Activated naive CD8-positive, alpha-beta T cell treated with anti-CD3 and anti-CD28 coated beads, Interleukin-2, amount 50 U/mL, for 16 hours (primary cell): ENCODE results near the gene ANTXR1.

Source experiments
- DNase-seq: peaks from one replicate; pipeline ENCODE4 v3.0.0-alpha.2; 2020; ENCODE audit warnings: low read depth, low spot score

ANTXR1 gene

DNA sequence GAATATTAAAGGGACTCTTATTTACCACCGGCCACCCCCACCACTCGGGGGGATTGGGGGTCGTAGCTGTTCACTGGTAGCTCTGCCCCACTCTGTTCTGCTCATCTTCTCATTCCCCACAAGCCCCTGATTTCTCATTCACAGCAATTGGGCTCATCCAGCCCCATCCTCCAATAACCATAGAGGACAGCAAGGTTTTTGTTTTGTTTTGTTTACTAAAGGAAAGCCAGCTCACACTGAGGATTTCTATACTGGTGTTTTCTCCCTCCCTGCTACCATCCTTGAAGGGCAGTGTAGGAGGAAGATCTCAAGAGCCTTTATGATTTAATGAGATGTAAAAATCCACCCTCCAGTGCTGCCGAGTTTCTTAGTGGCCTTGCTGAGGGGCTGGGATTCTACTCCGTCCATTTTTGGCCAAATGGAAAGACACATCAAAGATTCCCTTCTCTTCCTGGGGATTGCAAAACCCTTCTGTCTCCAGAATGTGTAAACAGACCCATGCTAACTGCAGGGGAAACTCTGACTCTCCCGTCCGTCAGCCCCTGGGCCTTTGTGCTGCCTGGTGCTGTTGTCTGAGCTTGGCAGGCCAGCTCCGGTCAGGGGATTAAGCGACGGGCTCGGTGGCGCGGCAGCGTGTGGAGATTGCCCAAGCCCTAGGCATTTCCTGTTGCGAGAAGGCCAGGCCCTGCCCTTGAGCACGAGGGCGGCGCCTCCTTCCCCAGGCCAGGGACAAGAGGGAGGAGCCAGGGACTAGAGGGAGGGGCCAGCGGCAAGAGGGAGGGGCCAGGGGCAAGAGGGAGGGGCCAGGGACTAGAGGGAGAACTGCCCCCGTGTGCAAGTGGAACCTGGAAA, 165.0 kb downstream of the ANTXR1 start:
- DNase-seq = no peak

- DNase-seq = no peak
Measured at GRCh38 chr2:69178756-69179155, 165.8 kb downstream of the ANTXR1 start.

DNA sequence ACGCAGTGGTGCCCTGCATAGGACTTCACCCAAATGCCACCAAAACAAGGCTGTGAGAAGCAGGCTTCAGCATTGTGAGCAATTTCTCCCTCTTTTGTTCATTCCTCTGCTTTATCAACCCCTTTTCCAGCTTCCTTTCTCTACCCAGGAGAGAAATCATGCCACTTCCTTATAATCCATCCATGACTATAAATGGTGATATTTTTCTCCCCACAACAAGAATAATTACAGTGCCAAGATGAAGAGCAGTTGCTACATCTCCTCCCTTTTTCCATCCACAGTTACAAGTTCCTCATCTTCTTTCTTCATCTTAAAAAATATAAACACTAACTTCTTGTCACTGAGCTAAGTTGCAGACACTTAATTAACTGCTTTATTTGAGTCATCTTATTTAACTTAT, 167.2 kb downstream of the ANTXR1 start:
- no peak for DNase-seq

DNA sequence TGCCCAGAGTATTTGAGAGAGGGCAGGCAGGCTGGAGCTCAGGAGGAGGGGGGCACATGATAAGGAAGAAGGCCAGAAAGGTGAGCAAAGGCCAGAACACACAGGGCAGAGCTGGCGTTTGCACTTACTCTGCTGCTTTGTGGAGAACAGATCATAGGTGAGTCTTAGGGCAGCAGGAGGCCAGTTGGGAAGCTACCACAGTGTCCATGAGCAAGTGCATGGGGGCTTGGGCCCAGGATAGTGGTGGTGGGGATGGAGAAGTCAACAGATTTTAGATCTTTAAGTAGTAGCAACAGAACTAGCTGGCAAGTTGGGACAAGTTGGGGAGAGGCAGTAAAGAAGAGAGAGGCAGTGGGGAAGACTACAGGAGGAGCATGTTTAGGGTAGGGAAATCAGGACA, 168.0 kb downstream of the ANTXR1 start:
- DNase-seq = no peak

GRCh38 chr2:69181806-69182427, 168.9 kb downstream of the ANTXR1 start:
- no peak for DNase-seq

- no peak for DNase-seq
Measured at GRCh38 chr2:69183659-69184058, 170.7 kb downstream of the ANTXR1 start.

DNA sequence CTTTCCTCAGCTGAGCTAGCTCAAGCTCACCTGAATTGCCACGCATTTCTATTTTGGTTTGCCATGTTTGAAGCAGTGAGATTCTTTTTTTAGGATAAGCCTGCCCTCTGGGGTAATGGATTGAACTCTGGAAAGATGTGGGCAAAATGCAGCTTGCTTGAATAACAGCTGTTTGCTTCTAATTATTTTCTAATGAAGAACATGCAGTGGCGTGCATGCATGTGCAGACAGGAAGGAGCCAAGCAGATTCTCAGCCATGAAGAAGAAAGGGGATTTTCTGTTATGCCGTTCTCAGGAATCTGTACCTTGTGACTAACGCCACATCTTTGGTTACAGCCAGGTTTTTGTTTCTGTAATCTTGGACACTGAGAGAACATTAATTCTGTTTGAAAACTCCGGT, 171.2 kb downstream of the ANTXR1 start:
- no peak for DNase-seq

- no peak for DNase-seq
Measured at GRCh38 chr2:69185807-69186206, 172.8 kb downstream of the ANTXR1 start.

DNA sequence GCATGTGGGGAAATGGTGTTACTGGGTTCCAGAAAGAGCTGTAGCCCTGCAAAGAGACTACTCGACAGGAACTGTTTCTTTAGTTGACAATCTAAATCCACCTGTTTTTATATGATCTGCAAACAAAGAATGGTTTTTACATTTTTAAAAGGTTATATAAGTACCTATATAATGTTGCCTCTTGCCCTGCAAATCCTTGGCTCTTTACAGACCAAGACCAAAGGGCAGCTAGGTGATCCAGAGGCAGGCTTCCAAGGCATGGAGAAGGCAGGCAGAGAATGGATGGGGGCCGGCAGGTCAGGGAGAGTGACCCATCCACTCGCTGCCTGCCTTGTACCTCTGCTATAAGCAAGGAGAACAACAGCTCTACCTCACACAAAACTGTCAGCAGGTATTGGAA, 173.6 kb downstream of the ANTXR1 start:
- DNase-seq = no peak

- no peak for DNase-seq
Measured at GRCh38 chr2:69188182-69188900, 175.4 kb downstream of the ANTXR1 start.

GRCh38 chr2:69190743-69191404, 177.9 kb downstream of the ANTXR1 start:
- no peak for DNase-seq

GRCh38 chr2:69191634-69192033, 178.7 kb downstream of the ANTXR1 start:
- DNase-seq = no peak

DNA sequence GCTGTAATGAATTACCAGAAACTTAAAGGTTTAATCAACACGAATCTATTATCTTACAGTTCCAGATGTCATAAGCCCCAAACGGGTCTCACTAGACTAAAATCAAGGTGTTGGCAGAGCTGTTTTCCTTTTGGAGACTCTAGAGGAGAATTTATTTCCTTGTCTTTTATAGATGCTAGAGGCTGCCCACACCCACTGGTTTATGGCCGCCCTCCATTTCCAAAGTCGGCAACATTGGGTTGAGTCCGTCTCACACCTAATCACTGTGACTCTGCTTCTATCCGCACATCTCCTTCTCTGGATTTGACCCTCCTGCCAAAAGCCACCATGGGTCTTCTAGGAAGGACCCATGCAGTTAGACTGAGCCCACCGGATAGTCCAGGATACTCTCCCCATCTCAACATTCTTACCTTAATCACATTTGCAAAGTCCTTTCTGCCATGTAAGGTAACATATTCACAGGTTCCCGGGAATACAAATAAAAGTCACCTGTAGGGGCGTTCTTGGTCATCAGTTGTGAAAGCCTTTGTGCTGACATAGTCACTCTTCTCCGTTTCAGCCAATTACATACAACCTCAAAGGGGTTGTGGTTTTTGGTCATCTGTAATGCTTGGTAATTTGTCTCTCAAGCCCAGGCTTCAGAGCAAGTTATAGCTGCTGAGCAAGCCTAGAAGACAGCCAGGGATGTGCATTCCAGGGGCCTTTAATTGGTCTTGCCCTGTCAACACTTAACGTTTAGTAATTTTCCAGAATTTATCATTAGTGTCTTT, 179.4 kb downstream of the ANTXR1 start:
- DNase-seq = no peak

DNA sequence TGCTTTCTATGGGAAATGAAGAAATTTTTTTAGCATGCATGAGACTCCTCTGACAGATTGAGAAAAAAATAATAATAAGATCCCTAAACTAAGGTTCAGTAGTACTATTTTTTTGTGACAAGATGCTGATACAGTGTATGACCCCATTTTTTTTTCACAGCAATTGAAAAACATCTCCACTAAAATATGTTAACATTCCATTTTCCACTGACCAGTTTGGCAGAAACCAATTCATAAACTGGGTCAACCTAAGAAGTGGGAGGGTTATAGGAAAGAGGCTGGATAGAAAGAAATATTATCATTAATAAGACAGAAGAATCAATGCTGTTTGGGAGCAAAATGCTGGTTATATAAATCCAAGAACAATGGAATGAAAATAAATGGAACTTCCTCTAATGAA, 182.7 kb downstream of the ANTXR1 start:
- DNase-seq = no peak

GRCh38 chr2:69196327-69197117, 183.5 kb downstream of the ANTXR1 start:
- DNase-seq = no peak

- no peak for DNase-seq
Measured at GRCh38 chr2:69200107-69200520, 187.1 kb downstream of the ANTXR1 start.

GRCh38 chr2:69201259-69201658, 188.3 kb downstream of the ANTXR1 start:
- no peak for DNase-seq

DNA sequence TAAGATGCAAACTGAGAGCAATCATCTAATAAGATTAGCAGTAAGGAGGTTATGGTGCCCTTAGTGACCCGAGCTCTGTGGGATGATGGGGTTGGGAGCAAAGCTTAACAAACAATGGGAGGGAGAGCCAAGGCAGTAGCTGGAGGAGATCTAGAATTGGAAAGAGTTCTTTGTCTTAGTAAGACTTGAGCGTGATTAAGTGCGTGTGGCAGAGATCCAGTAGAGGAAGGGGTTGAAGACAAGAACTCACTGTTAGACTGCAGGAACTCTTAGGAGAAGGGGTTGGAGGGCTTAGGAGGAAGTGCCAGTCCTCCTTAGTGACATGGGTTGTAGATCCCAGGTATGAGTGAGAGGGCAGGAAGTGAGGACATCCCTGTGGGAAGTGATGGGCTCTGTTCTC, 189.3 kb downstream of the ANTXR1 start:
- DNase-seq = no peak

GRCh38 chr2:69203166-69203985, 190.4 kb downstream of the ANTXR1 start:
- no peak for DNase-seq

DNA sequence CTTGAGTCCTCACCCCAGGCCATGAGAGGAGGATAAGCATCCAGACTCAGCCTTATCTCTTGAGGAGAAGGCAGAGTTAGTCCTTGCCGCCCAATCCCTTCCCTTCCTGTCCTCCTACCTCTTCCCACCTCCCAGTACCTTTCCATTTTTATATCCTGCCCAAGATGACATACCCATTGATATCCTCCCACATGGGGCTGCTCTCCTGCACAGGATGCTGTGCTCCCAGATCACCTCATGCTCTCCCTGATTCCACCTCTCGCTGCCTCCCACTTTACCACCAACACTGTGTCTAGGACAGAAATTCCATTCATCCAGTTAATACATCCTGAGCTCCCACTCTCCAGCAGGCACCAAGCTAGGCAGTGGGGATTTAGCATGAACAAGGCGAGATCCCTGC, 191.7 kb downstream of the ANTXR1 start:
- DNase-seq = no peak
